Keratinocyte (primary cell): ENCODE measurements around the gene AKAP4.

Experiments used
- CTCF ChIP-seq, 3 experiments: IDR thresholded peaks in 1 of 3; conservative IDR thresholded peaks in 1 of 3; optimal IDR thresholded peaks in 1 of 3; 2 replicates in 2 of 3; 3 replicates in 1 of 3; pipeline versions ENCODE3 to v1.5.1; 2011; ENCODE audit warnings: low read length in 3 of 3, mild to moderate bottlenecking in 3 of 3, moderate library complexity in 2 of 3, control low read depth in 1 of 3, inconsistent platforms in 1 of 3; ENCODE audit not compliant: insufficient read depth in 2 of 3; ENCODE audit errors: extremely low read depth in 1 of 3
- EZH2 ChIP-seq: IDR thresholded peaks from one replicate; pipeline ENCODE4 v1.6.1; 2012; ENCODE audit warnings: inconsistent platforms, mild to moderate bottlenecking, low read length, moderate library complexity

- TF ChIP-seq CTCF (optimal IDR thresholded peaks at IDR 0.05 in 1 of 3, IDR thresholded peaks at IDR 0.05 in 1 of 3, conservative IDR thresholded peaks at IDR 0.05 in 1 of 3; ENCODE audit: extremely low read depth in 1 of 3, insufficient read depth in 2 of 3, low read length in 3 of 3) (no peak), EZH2 (no peak)
Measured at GRCh38 chrX:50161127-50161526, 39.7 kb downstream of the AKAP4 start.
